ENCODE measurements around the gene GRM1. TPM values are rescaled to one million over a fixed set of nuclear protein-coding genes. Genes with fewer than 3 reads are reported as not detected.

Gene GRM1
- total and polyA plus RNA-seq, 2 of the 4 experiments (the other 2 are of a cell fraction) = not detected

DNA sequence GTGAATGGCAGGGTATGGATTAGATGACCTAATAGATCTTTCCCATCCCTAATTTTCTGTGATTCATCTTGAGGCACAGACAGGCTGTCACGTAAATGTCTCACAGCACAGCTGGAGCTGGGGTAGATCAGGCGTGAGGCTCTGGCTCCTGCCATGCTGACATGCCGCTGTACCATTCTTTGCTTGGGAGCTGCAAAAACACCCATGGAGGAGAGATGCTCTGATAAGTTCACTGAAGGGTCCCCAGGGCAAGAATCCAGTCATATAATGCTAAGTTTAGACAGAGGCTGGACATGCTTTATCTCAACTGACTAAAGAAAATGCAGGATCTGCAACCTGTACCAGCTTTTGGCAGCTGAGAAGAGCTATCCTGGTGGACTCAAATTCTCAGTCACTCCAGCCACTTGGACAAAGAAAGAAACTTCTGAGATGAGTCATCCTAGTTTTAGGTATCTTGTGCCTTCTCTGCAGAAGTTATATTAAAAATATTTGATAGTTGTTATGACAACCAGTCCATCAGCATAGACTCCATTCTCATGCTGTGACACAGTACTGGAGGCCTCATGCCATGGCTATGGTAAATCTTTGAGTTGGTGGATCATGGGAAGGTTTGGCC lies 329.7 kb downstream of the GRM1 start:
- H2AK5ac ChIP-seq (ENCODE audit: low read depth, low read length) = no peak overlapping the region
- no peak overlapping the region for H3K23ac ChIP-seq (ENCODE audit: low read depth, low read length)
- H3K14ac ChIP-seq (replicated peaks; ENCODE audit: low read depth, low read length) = no peak overlapping the region
- DNase-seq (no peak), ATAC-seq (ENCODE audit: low read depth) (no peak)
- H3K9me1 ChIP-seq (ENCODE audit: insufficient read depth, low read length) = 0 out of 2 replicates have a peak, but pooled peaks cover 2% of the 10 kb centered on the region
- H3K36me3 ChIP-seq (ENCODE audit: control insufficient read depth, insufficient read depth, low read length) = no peaks in the 10 kb centered on the region
- no peak overlapping the region for H2AFZ ChIP-seq (replicated peaks; ENCODE audit: low read length, poor library complexity)
- intact Hi-C loops (cut with micrococcal nuclease) = no loop called here
- H4K8ac ChIP-seq (ENCODE audit: low read depth in 2 of 2, low read length in 2 of 2) = no peak overlapping the region
- no peak overlapping the region for H3K27ac ChIP-seq (ENCODE audit: insufficient read depth, low read length)
- no peak overlapping the region for H3K4ac ChIP-seq (ENCODE audit: low read depth, low read length)
- no peak overlapping the region for H2BK120ac ChIP-seq (ENCODE audit: low read depth, low read length)
- H3K18ac ChIP-seq (ENCODE audit: low read depth, low read length) = no peak overlapping the region
- H4K5ac ChIP-seq (ENCODE audit: low read depth, low read length) = no peak overlapping the region
- no peak overlapping the region for H2AK9ac ChIP-seq (replicated peaks; ENCODE audit: low read depth, low read length, poor library complexity)
- H2BK20ac ChIP-seq (ENCODE audit: low read depth, low read length) = no peak overlapping the region
- no peaks in the 10 kb centered on the region for H4K20me1 ChIP-seq (ENCODE audit: insufficient read depth, low read length)
- no peak for TF ChIP-seq NFE2L2 (IDR thresholded peaks at IDR 0.05; ENCODE audit: low read depth, low read length)
- TF ChIP-seq SMC3 (IDR thresholded peaks at IDR 0.05; ENCODE audit: low read depth, low read length) = no peak
- no peak for TF ChIP-seq CEBPB (IDR thresholded peaks at IDR 0.05; ENCODE audit: low read depth, low read length)
- TF ChIP-seq RCOR1 (IDR thresholded peaks at IDR 0.05; ENCODE audit: insufficient replicate concordance, low read length) = no peak
- no peak for TF ChIP-seq MAZ (IDR thresholded peaks at IDR 0.05; ENCODE audit: borderline replicate concordance, low read depth, low read length)
- TF ChIP-seq USF2 (IDR thresholded peaks at IDR 0.05; ENCODE audit: low read depth, low read length) = no peak
- no peak for TF ChIP-seq POLR2A (IDR thresholded peaks at IDR 0.05; ENCODE audit: low read depth, low read length)
- TF ChIP-seq, protein P1, sequence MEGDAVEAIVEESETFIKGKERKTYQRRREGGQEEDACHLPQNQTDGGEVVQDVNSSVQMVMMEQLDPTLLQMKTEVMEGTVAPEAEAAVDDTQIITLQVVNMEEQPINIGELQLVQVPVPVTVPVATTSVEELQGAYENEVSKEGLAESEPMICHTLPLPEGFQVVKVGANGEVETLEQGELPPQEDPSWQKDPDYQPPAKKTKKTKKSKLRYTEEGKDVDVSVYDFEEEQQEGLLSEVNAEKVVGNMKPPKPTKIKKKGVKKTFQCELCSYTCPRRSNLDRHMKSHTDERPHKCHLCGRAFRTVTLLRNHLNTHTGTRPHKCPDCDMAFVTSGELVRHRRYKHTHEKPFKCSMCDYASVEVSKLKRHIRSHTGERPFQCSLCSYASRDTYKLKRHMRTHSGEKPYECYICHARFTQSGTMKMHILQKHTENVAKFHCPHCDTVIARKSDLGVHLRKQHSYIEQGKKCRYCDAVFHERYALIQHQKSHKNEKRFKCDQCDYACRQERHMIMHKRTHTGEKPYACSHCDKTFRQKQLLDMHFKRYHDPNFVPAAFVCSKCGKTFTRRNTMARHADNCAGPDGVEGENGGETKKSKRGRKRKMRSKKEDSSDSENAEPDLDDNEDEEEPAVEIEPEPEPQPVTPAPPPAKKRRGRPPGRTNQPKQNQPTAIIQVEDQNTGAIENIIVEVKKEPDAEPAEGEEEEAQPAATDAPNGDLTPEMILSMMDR (conservative IDR thresholded peaks at IDR 0.05; ENCODE audit: low read depth, low read length) = no peak
- no peak for TF ChIP-seq RFX5 (IDR thresholded peaks at IDR 0.05; ENCODE audit: low read depth, low read length)
- no peak for TF ChIP-seq FOS (IDR thresholded peaks at IDR 0.05; ENCODE audit: low read depth, low read length)
- TF ChIP-seq, protein P2, sequence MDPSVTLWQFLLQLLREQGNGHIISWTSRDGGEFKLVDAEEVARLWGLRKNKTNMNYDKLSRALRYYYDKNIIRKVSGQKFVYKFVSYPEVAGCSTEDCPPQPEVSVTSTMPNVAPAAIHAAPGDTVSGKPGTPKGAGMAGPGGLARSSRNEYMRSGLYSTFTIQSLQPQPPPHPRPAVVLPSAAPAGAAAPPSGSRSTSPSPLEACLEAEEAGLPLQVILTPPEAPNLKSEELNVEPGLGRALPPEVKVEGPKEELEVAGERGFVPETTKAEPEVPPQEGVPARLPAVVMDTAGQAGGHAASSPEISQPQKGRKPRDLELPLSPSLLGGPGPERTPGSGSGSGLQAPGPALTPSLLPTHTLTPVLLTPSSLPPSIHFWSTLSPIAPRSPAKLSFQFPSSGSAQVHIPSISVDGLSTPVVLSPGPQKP (IDR thresholded peaks at IDR 0.05; ENCODE audit: borderline replicate concordance, low read depth, low read length) = no peak
- TF ChIP-seq RAD21 (IDR thresholded peaks at IDR 0.05; ENCODE audit: low read length) = no peak
- TF ChIP-seq MXI1 (IDR thresholded peaks at IDR 0.05; ENCODE audit: borderline replicate concordance, low read depth, low read length) = no peak
- TF ChIP-seq MAFK (IDR thresholded peaks at IDR 0.05; ENCODE audit: low read depth, low read length) = no peak
- no peak for TF ChIP-seq CHD1 (IDR thresholded peaks at IDR 0.05; ENCODE audit: low read depth, low read length)
- TF ChIP-seq BHLHE40 (IDR thresholded peaks at IDR 0.05; ENCODE audit: low read depth, low read length) = no peak
- no peaks in the 10 kb centered on the region for H3K9me3 ChIP-seq (ENCODE audit: control insufficient read depth, insufficient read depth, low read length)
- no TSS peak for BruUV-seq (replicated peaks)
- dilution Hi-C loops (cut with HindIII; ENCODE audit: low sequenced_read_pairs, unreplicated experiment) = no loop called here
- no peak overlapping the region for H3K56ac ChIP-seq (ENCODE audit: extremely low read depth, insufficient read depth, low read length)
- no peak overlapping the region for H2BK15ac ChIP-seq (ENCODE audit: low read depth, low read length)
- no peaks in the 10 kb centered on the region for H3K79me1 ChIP-seq (ENCODE audit: low read depth in 1 of 2, low read length in 2 of 2)
- no peak overlapping the region for H3K9ac ChIP-seq (ENCODE audit: low read depth, low read length)
- no peak overlapping the region for H4K91ac ChIP-seq (ENCODE audit: insufficient read depth, low read depth, low read length)
- no peak overlapping the region for H3K4me3 ChIP-seq (ENCODE audit: insufficient read depth, low read depth, low read length)
- in situ Hi-C loops (cut with MboI; ENCODE audit: low sequenced_read_pairs) = no loop called here
- ChIA-PET CTCF (no interaction called here), POLR2A (ENCODE audit: unreplicated experiment) (no interaction called here)
- H2BK5ac ChIP-seq (ENCODE audit: low read depth, low read length, poor library complexity, severe bottlenecking) = no peak overlapping the region
- H3K4me1 ChIP-seq (ENCODE audit: control insufficient read depth, insufficient read depth, low read length) = no peaks in the 10 kb centered on the region
- no peaks in the 10 kb centered on the region for H3K27me3 ChIP-seq (ENCODE audit: control insufficient read depth, insufficient read depth, low read length)
- no CpG with 5 or more reads among the region's 3 CpGs for WGBS, 2 experiments (ENCODE audit: extremely low coverage in 2 of 2, insufficient read length in 1 of 2)
- no peak overlapping the region for H3K4me2 ChIP-seq (ENCODE audit: low read depth, low read length)

Measured in IMR-90 (cell line).